ENCODE results near the gene UBE2I. TPM values are rescaled to one million over a fixed set of nuclear protein-coding genes. Genes with fewer than 3 reads are reported as not detected.

Gene UBE2I
- total RNA-seq, 6 experiments from 2014 or later = 25.0 to 48.0 (median 39.3) TPM

DNA sequence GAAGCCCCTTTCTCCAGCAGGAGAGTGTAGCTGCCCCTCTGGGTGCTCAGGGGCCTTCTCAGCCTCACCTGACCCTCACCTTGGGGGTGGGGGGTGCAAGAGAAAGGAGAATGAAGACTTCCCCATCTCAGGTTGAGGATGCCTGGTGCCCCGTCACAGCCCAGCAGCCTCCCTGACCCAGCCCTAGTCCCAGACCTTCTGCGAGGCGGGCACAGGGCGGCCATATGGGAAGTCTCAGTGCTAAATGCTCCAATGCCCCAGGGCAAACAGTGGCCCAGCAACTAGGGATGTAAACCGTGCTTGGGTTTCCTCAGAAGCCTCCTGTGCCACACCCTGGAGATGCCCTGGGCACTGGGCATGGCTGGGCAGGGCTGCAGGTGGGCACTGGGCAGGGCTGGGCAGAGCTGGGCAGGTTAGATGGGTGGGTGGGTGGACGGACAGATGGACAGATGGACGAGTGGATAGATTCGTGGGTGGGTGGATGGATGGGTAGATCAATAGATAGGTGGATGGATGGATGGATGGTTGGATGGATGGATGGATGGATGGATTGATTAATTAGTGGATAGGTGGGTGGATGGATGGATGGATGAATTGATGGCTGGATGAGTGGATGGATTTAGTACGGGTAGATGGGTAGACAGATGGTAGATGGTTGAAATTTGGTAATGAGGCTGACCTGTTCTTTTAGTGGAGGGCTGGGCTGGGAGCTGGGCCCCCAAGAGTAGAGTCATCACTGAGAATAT, 36.8 kb upstream of the UBE2I start:
- ATAC-seq (peak in 1 of 4 donors; percentile 18), DNase-seq (no peak)
- 73% methylated on average over 5 of the region's 9 CpGs for WGBS (ENCODE audit: insufficient coverage, low coverage, low lambda C conversion rate, missing lambda C conversion rate)
- no peaks in the 10 kb centered on the region for H3K27me3 ChIP-seq
- intact Hi-C loops (cut with DNase I) = no loop called here
- no peak overlapping the region for H3K27ac ChIP-seq
- no peaks in the 10 kb centered on the region for H3K9me3 ChIP-seq
- H3K4me3 ChIP-seq = no peak overlapping the region
- no peaks in the 10 kb centered on the region for H3K4me1 ChIP-seq
- no peak for TF ChIP-seq POLR2A (IDR thresholded peaks at IDR 0.05)
- TF ChIP-seq, protein P1, sequence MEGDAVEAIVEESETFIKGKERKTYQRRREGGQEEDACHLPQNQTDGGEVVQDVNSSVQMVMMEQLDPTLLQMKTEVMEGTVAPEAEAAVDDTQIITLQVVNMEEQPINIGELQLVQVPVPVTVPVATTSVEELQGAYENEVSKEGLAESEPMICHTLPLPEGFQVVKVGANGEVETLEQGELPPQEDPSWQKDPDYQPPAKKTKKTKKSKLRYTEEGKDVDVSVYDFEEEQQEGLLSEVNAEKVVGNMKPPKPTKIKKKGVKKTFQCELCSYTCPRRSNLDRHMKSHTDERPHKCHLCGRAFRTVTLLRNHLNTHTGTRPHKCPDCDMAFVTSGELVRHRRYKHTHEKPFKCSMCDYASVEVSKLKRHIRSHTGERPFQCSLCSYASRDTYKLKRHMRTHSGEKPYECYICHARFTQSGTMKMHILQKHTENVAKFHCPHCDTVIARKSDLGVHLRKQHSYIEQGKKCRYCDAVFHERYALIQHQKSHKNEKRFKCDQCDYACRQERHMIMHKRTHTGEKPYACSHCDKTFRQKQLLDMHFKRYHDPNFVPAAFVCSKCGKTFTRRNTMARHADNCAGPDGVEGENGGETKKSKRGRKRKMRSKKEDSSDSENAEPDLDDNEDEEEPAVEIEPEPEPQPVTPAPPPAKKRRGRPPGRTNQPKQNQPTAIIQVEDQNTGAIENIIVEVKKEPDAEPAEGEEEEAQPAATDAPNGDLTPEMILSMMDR (IDR thresholded peaks at IDR 0.05) = no peak
- no peaks in the 10 kb centered on the region for H3K36me3 ChIP-seq

DNA sequence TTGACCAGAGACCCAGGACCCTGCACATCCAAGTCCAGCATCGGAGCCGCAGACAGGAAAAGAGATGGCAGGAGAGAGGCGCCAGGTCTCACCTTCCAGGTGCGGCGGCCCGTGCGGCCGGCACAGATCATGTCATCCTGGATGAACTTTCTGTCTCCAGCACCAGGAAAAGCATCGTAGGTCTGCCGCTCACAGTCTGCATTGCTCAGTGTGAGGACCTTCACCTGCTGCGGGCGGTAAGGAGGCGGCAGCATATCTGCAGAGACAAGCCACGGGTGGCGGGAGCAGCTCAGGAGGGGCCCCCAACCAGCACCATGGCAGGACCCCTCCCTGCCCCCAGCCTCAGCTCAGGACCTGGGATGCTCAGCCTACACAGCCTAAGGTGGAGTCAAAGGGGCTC, 35.6 kb upstream of the UBE2I start:
- intact Hi-C loops (cut with DNase I) = no loop called here
- no peak overlapping the region for H3K4me3 ChIP-seq
- no peaks in the 10 kb centered on the region for H3K36me3 ChIP-seq
- no peaks in the 10 kb centered on the region for H3K27me3 ChIP-seq
- H3K9me3 ChIP-seq = no peaks in the 10 kb centered on the region
- TF ChIP-seq POLR2A (IDR thresholded peaks at IDR 0.05) = no peak
- TF ChIP-seq, protein P1 (IDR thresholded peaks at IDR 0.05) = no peak
- H3K27ac ChIP-seq = no peak overlapping the region
- ATAC-seq = no peak
- DNase-seq = no peak
- no peaks in the 10 kb centered on the region for H3K4me1 ChIP-seq
- 60% methylated on average over 1 of the region's 15 CpGs for WGBS (ENCODE audit: insufficient coverage, low coverage, low lambda C conversion rate, missing lambda C conversion rate)

DNA sequence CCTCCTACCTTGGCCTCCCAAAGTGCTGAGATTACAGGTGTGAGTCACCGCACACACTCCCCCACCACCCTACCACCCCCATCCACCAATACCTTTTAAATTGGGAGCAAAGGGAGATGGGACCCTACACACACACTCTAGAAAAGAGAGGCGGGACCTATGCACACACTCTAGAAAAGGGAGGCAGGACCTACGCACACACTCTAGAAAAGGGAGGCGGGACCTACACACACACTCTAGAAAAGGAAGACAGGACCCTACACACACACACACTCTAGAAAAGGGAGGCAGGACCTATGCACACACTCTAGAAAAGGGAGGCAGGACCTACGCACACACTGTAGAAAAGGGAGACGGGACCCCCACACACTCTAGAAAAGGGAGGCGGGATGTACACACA, 34.7 kb upstream of the UBE2I start:
- Histone ChIP-seq H3K4me1 (no peaks in the 10 kb centered on the region), H3K27me3 (no peaks in the 10 kb centered on the region), H3K4me3 (no peak overlapping the region), H3K9me3 (no peaks in the 10 kb centered on the region), H3K27ac (no peak overlapping the region), H3K36me3 (no peaks in the 10 kb centered on the region)
- TF ChIP-seq, protein P1 (IDR thresholded peaks at IDR 0.05) = no peak
- TF ChIP-seq POLR2A (IDR thresholded peaks at IDR 0.05) = no peak
- intact Hi-C loops (cut with DNase I) = no loop called here
- no peak for DNase-seq
- ATAC-seq = no peak
- 89% methylated on average over 5 of the region's 7 CpGs for WGBS (ENCODE audit: insufficient coverage, low coverage, low lambda C conversion rate, missing lambda C conversion rate)

DNA sequence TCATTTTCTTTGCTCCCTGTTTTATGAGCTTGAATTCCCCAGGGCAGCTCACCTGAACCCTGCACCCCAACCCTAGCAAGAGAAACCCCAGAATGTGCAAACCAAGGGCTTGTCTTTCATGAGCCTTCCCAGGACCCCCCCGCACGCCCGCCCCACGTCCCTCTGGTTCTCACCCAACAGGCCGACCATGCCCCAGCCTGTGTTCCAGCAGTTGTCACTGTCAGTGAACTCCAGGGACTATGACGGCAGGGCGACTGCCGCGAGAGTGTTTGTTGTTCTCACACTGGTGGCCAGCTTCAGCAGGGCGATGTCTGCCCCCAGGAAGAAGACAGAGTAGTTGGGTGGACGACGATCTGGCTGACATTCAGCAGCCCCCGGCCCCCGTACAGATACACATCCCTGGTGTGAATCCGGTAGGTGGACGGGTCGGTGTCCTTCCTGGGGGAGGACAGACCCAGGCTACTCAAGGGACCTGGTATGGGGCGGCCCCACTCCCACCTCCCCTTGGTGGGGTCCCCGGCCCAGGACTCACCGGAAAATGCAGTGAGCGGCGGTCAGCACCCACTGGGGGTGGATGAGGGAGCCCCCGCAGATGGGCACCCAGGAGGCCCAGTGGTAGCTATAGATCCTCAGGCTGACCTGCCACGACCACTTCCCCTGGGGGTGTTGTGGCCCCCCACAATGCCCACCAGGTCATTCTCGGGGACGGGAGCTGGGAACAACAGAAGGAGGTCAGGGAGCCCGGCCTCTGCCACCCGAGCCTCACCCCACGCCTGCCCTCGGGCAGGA, 33.5 kb upstream of the UBE2I start:
- Histone ChIP-seq H3K27me3 (no peaks in the 10 kb centered on the region), H3K36me3 (no peaks in the 10 kb centered on the region), H3K9me3 (no peaks in the 10 kb centered on the region), H3K4me1 (no peaks in the 10 kb centered on the region), H3K4me3 (no peak overlapping the region), H3K27ac (no peak overlapping the region)
- WGBS (ENCODE audit: insufficient coverage, low coverage, low lambda C conversion rate, missing lambda C conversion rate) = 59% methylated on average over 10 of the region's 30 CpGs
- no peak for ATAC-seq
- intact Hi-C loops (cut with DNase I) = no loop called here
- no peak for DNase-seq
- TF ChIP-seq, protein P1 (IDR thresholded peaks at IDR 0.05) = no peak
- TF ChIP-seq POLR2A (IDR thresholded peaks at IDR 0.05) = no peak
